Transverse colon (tissue), 4 donors: ENCODE data around the gene CALN1.

Experiments used
- EP300 ChIP-seq: sonication (generic); formaldehyde crosslinking; IDR thresholded peaks from one replicate; pipeline ENCODE4 v1.6.1; 2017; ENCODE audit warnings: antibody characterized with exemption, low read depth
- POLR2A ChIP-seq: fragments of 450-650 bp; IDR thresholded peaks from one replicate; pipeline ENCODE4 v1.6.1; 2016; ENCODE audit warnings: antibody characterized with exemption, mild to moderate bottlenecking, moderate library complexity
- POLR2AphosphoS5 ChIP-seq, 3 donors: sonication (generic); formaldehyde crosslinking; IDR thresholded peaks; one replicate each; pipeline ENCODE4 v1.6.1; 2016; ENCODE audit warnings: antibody characterized with exemption in 3 of 3
- TF ChIP-seq, protein P1 (sequence below), 5 experiments: fragments of 200-600 bp in 3 of 5; fragments of 450-650 bp in 2 of 5; sonication (generic) in 3 of 5; IDR thresholded peaks; 1 replicate in 2 of 5; 2 replicates in 3 of 5; pipeline ENCODE4 v1.5.1; 2016 to 2017; ENCODE audit warnings: antibody characterized with exemption in 5 of 5, inconsistent platforms in 3 of 5, mild to moderate bottlenecking in 2 of 5, moderate library complexity in 1 of 5

GRCh38 chr7:72035266-72035665 lies 376.9 kb downstream of the CALN1 start:
- TF ChIP-seq, protein P1, sequence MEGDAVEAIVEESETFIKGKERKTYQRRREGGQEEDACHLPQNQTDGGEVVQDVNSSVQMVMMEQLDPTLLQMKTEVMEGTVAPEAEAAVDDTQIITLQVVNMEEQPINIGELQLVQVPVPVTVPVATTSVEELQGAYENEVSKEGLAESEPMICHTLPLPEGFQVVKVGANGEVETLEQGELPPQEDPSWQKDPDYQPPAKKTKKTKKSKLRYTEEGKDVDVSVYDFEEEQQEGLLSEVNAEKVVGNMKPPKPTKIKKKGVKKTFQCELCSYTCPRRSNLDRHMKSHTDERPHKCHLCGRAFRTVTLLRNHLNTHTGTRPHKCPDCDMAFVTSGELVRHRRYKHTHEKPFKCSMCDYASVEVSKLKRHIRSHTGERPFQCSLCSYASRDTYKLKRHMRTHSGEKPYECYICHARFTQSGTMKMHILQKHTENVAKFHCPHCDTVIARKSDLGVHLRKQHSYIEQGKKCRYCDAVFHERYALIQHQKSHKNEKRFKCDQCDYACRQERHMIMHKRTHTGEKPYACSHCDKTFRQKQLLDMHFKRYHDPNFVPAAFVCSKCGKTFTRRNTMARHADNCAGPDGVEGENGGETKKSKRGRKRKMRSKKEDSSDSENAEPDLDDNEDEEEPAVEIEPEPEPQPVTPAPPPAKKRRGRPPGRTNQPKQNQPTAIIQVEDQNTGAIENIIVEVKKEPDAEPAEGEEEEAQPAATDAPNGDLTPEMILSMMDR (IDR thresholded peaks at IDR 0.05): no peak
- TF ChIP-seq POLR2A: no peak
- TF ChIP-seq POLR2AphosphoS5 (IDR thresholded peaks at IDR 0.05): no peak
- TF ChIP-seq EP300: no peak
